B cell (primary cell): ENCODE results near the gene ELMO1. TPM values are rescaled to one million over a fixed set of nuclear protein-coding genes. Genes with fewer than 3 reads are reported as not detected.

Experiments used
- ATAC-seq: fragments of 200-7000 bp; cut with Tn5 transposase; one replicate; pipeline ENCODE4 v1.10.0; 2021; ENCODE audit warnings: low read depth, mild to moderate bottlenecking, moderate number of reproducible peaks, moderate library complexity
- CTCF ChIA-PET: fragments of 350-600 bp; sonication (Branson Sonifier 250); formaldehyde crosslinking; loops from one replicate; lab custom pipeline; 2021; ENCODE audit warnings: antibody characterized with exemption, inconsistent platforms; lab: Charles Lee
- POLR2A ChIA-PET: fragments of 350-600 bp; sonication (Branson Sonifier 250); formaldehyde crosslinking; loops from one replicate; lab custom pipeline; 2021; ENCODE audit warnings: antibody characterized with exemption; lab: Charles Lee
- DNase-seq: peaks from one replicate; pipeline ENCODE4 v3.0.0; 2013
- H2AFZ ChIP-seq: 2 replicates; pipeline ENCODE4 v1.6.1; 2012; ENCODE audit warnings: mild to moderate bottlenecking, low read depth, low read length; ENCODE audit not compliant: insufficient read depth, poor library complexity, severe bottlenecking
- H3K27ac ChIP-seq, 2 donors: 1 replicate in 1 of 2; 2 replicates in 1 of 2; pipeline ENCODE4 v1.5.1; 2012 to 2013; ENCODE audit warnings: low read length in 2 of 2, mild to moderate bottlenecking in 2 of 2, moderate library complexity in 1 of 2
- H3K27me3 ChIP-seq, 4 experiments: fragments of 200-600 bp in 1 of 4; sonication (generic) in 1 of 4; replicated peaks in 1 of 4; 1 replicate in 2 of 4; 2 replicates in 2 of 4; pipeline versions ENCODE4 v1.6.1 to v1.7.0; 2013 to 2016; ENCODE audit warnings: low read length in 3 of 4, mild to moderate bottlenecking in 2 of 4, mixed read lengths in 1 of 4, moderate library complexity in 1 of 4; ENCODE audit not compliant: insufficient read depth in 4 of 4, control insufficient read depth in 3 of 4; ENCODE audit errors: control extremely low read depth in 1 of 4
- H3K36me3 ChIP-seq, 2 experiments: replicated peaks in 1 of 2; 1 replicate in 1 of 2; 2 replicates in 1 of 2; pipeline versions ENCODE4 v1.6.1 to v1.7.1; 2013; ENCODE audit warnings: low read length in 1 of 2; ENCODE audit not compliant: insufficient read depth in 2 of 2, control insufficient read depth in 1 of 2; ENCODE audit errors: control extremely low read depth in 1 of 2, extremely low read depth in 1 of 2
- H3K4me1 ChIP-seq, 2 donors: fragments of 200-600 bp in 1 of 2; sonication (generic) in 1 of 2; 1 replicate in 1 of 2; 2 replicates in 1 of 2; pipeline versions ENCODE4 v1.5.1 to v1.6.1; 2013 to 2017; ENCODE audit warnings: low read length in 2 of 2; ENCODE audit not compliant: control insufficient read depth in 2 of 2, insufficient read depth in 2 of 2
- H3K4me2 ChIP-seq: replicated peaks from 2 replicates; pipeline ENCODE3; 2012; ENCODE audit warnings: mild to moderate bottlenecking, low read depth, low read length; ENCODE audit not compliant: poor library complexity, severe bottlenecking
- H3K4me3 ChIP-seq, 5 experiments: fragments of 200-600 bp in 1 of 5; sonication (generic) in 1 of 5; 1 replicate in 3 of 5; 2 replicates in 2 of 5; pipeline versions ENCODE4 v1.5.1 to v1.7.0; 2011 to 2016; ENCODE audit warnings: low read length in 4 of 5, mild to moderate bottlenecking in 4 of 5, low read depth in 2 of 5, control low read depth in 1 of 5, moderate library complexity in 1 of 5; ENCODE audit not compliant: insufficient read depth in 1 of 5; ENCODE audit errors: control extremely low read depth in 1 of 5, extremely low read depth in 1 of 5
- H3K79me2 ChIP-seq: fragments of 200-600 bp; sonication (generic); one replicate; pipeline ENCODE4 v1.6.0; 2016; ENCODE audit warnings: low read length; ENCODE audit not compliant: control insufficient read depth, insufficient read depth
- H3K9ac ChIP-seq: fragments of 200-600 bp; sonication (generic); 2 replicates; pipeline ENCODE4 v1.6.1; 2017; ENCODE audit warnings: mild to moderate bottlenecking, low read length, moderate library complexity
- H3K9me3 ChIP-seq, 3 donors: one replicate each; pipeline versions ENCODE4 v1.6.1 to v1.7.1; 2013; ENCODE audit warnings: low read length in 2 of 3; ENCODE audit not compliant: control insufficient read depth in 2 of 3, insufficient read depth in 1 of 3; ENCODE audit errors: control extremely low read depth in 1 of 3
- H4K20me1 ChIP-seq: 2 replicates; pipeline ENCODE4 v1.6.0; 2012; ENCODE audit warnings: mild to moderate bottlenecking, low read length; ENCODE audit not compliant: insufficient read depth, control insufficient read depth, poor library complexity, severe bottlenecking
- H3K27ac Mint-ChIP-seq: one replicate; pipeline ENCODE4 v1.8.0; 2021; ENCODE audit warnings: mixed read lengths
- H3K27me3 Mint-ChIP-seq: one replicate; pipeline ENCODE4 v1.8.0; 2021; ENCODE audit warnings: mixed read lengths
- H3K4me1 Mint-ChIP-seq: one replicate; pipeline ENCODE4 v1.8.0; 2021; ENCODE audit warnings: mixed read lengths
- H3K4me3 Mint-ChIP-seq: one replicate; pipeline ENCODE4 v1.8.0; 2021; ENCODE audit warnings: mixed read lengths
- H3K9me3 Mint-ChIP-seq: one replicate; pipeline ENCODE4 v1.8.0; 2022; ENCODE audit warnings: mixed read lengths; ENCODE audit not compliant: insufficient read depth
- CTCF ChIP-seq: fragments of 200-600 bp; IDR thresholded peaks from one replicate; pipeline ENCODE4 v1.8.0; 2022; ENCODE audit warnings: antibody characterized with exemption, mild to moderate bottlenecking
- EZH2 ChIP-seq: IDR thresholded peaks from 2 replicates; pipeline ENCODE4 v1.6.1; 2012; ENCODE audit warnings: borderline replicate concordance, low read depth, mild to moderate bottlenecking, moderate library complexity, low read length; ENCODE audit not compliant: insufficient read depth, poor library complexity, severe bottlenecking
- WGBS: methylation state at CpG from one replicate; pipeline ENCODE4 v1.1.5; 2013; ENCODE audit warnings: missing lambda C conversion rate; ENCODE audit not compliant: insufficient coverage; 5-methylcytosine and 5-hydroxymethylcytosine counted together
- intact Hi-C: fragments of 100-400 bp; cut with micrococcal nuclease; formaldehyde crosslinking; loops from one replicate; pipeline ENCODE4 v1.10.0; 2022
- polyA plus RNA-seq: library from polyadenylated mRNA; depleted of rRNA; stranded (reverse); fragments of >200 nt; gene quantifications from 2 replicates; pipeline ENCODE4 v1.2.3, GENCODE V29; 2012
- total RNA-seq, 2 donors: library from RNA; stranded (reverse); fragments of 120-200 nt in 1 of 2; gene quantifications; 1 replicate in 1 of 2; 2 replicates in 1 of 2; pipeline versions ENCODE4 v1.2.3 to v1.2.4, GENCODE V29; 2013 to 2022

The ELMO1 gene
- total and polyA plus RNA-seq, 2 donors (not counting 1 experiment from before 2014, with no cell fraction given) = 44.7 to 177 TPM

DNA sequence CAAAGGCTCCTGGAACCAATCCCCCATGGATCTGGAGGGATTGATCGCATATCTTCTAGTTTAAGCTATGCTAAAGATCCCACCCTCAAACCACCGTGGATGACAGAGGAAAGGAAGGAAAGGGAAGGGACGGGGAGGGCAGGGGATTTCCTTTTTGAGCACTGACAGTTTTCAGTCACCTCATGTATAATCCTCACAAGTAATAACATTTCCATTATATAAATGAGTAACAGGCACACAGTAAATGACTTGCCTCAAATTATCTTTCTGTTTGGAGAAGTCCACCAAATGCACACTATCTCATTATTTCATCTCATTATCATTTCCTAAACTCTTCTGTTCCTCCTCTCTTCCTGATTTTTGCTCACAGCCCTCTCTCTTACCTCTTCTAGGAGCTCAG lies 597.3 kb downstream of the ELMO1 start:
- no CpG with 5 or more reads among the region's 3 CpGs for WGBS
- no peak overlapping the region for H3K27ac Mint-ChIP-seq

DNA sequence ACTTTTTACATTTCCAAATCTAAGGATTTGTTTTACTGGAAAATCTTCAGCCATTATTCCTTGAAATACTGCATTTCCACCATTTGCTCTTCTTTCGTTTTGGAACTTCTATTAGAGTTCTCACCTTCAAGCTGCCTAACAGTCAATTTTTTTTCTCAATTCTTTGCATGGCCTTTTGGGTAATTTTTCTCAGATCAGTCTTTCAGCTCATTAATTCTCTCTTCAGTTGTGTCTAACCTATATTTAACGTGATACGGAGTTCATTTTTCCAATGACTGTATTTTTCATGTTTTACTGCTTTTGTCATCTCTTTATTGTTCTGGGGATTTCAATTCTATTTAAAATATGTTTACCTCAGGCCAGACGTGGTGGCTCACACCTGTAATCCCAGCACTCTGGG lies 600.7 kb downstream of the ELMO1 start:
- Mint-ChIP-seq H3K27me3 (no peaks in the 10 kb centered on the region), H3K4me3 (no peak overlapping the region), H3K4me1 (no peaks in the 10 kb centered on the region), H3K27ac (no peak overlapping the region), H3K9me3 (peaks cover 7% of the 10 kb centered on the region)
- H3K36me3 ChIP-seq = no peaks in the 10 kb centered on the region
- no peaks in the 10 kb centered on the region for H3K4me1 ChIP-seq
- H3K9ac ChIP-seq = no peak overlapping the region
- ChIA-PET CTCF (no interaction called here), POLR2A (no interaction called here)
- intact Hi-C loops = no loop called here
- no peaks in the 10 kb centered on the region for H3K79me2 ChIP-seq
- DNase-seq (no peak), ATAC-seq (no peak)
- WGBS = 86% methylated on average over 1 of the region's 4 CpGs
- no peak overlapping the region for H3K4me2 ChIP-seq
- no peak for TF ChIP-seq EZH2
- no peak for TF ChIP-seq CTCF
- H3K27ac ChIP-seq = no peak overlapping the region
- no peak overlapping the region for H3K4me3 ChIP-seq
- no peaks in the 10 kb centered on the region for H4K20me1 ChIP-seq
- peaks cover 0 to 12% (median 8%) of the 10 kb centered on the region in 3 donors for H3K9me3 ChIP-seq
- no peaks in the 10 kb centered on the region for H3K27me3 ChIP-seq
- H2AFZ ChIP-seq = no peak overlapping the region

More for the DNA sequence above, 597.3 kb downstream of the ELMO1 start:
- CTCF ChIA-PET = no interaction called here
- Histone ChIP-seq H3K9ac (no peak overlapping the region), H3K4me1 (no peaks in the 10 kb centered on the region), H2AFZ (no peak overlapping the region), H3K27ac (no peak overlapping the region), H3K4me3 (no peak overlapping the region), H3K27me3 (no peaks in the 10 kb centered on the region), H3K9me3 (peaks cover 0 to 12% (median 8%) of the 10 kb centered on the region in 3 donors), H3K36me3 (peaks cover 0 to 30% of the 10 kb centered on the region in 2 experiments), H4K20me1 (no peaks in the 10 kb centered on the region), H3K79me2 (no peaks in the 10 kb centered on the region), H3K4me2 (no peak overlapping the region)
- H3K4me1 Mint-ChIP-seq = no peaks in the 10 kb centered on the region
- H3K9me3 Mint-ChIP-seq = peaks cover 7% of the 10 kb centered on the region
- POLR2A ChIA-PET = no interaction called here
- no peak overlapping the region for H3K4me3 Mint-ChIP-seq
- TF ChIP-seq CTCF (no peak), EZH2 (no peak)
- H3K27me3 Mint-ChIP-seq = no peaks in the 10 kb centered on the region
- DNase-seq (no peak), ATAC-seq (no peak)
- intact Hi-C loops = no loop called here
